SK-N-SH treated with all-trans-retinoic acid at 6 μM for 48 hours (cell line): Measurements from ENCODE around the gene UBQLNL.

Experiments
- ATAC-seq: fragments of 200-7000 bp; cut with Tn5 transposase; 3 replicates; pipeline ENCODE4 v1.9.1; 2020; ENCODE audit warnings: mild to moderate bottlenecking, moderate library complexity
- ARNTL ChIP-seq: fragments of 450-650 bp; formaldehyde crosslinking; IDR thresholded peaks from 2 replicates; pipeline ENCODE4 v1.5.0; 2020; ENCODE audit warnings: low read depth, mild to moderate bottlenecking, moderate library complexity, borderline replicate concordance
- BACH2 ChIP-seq: fragments of 250-450 bp; sonication (Bioruptor Pico); IDR thresholded peaks from 2 replicates; pipeline ENCODE4 v1.9.0; 2021; ENCODE audit warnings: mild to moderate bottlenecking, borderline replicate concordance
- CSDC2 ChIP-seq: fragments of 250-450 bp; sonication (Bioruptor Pico); IDR thresholded peaks from 2 replicates; pipeline ENCODE4 v1.5.0; 2020; ENCODE audit warnings: mild to moderate bottlenecking, moderate library complexity
- ESRRG ChIP-seq: fragments of 250-450 bp; sonication (Bioruptor Pico); IDR thresholded peaks from 2 replicates; pipeline ENCODE4 v1.6.1; 2021; ENCODE audit warnings: mild to moderate bottlenecking
- GLIS3 ChIP-seq: fragments of 250-450 bp; sonication (Bioruptor Pico); IDR thresholded peaks from 2 replicates; pipeline ENCODE4 v1.5.0; 2020; ENCODE audit warnings: mild to moderate bottlenecking, moderate library complexity
- ISL1 ChIP-seq: fragments of 250-450 bp; sonication (Bioruptor Pico); IDR thresholded peaks from 2 replicates; pipeline ENCODE4 v2.1.2; 2022; ENCODE audit warnings: mild to moderate bottlenecking, moderate library complexity
- OSR1 ChIP-seq: fragments of 250-450 bp; sonication (Bioruptor Pico); IDR thresholded peaks from 2 replicates; pipeline ENCODE4 v1.8.0; 2022; ENCODE audit warnings: moderate library complexity, mild to moderate bottlenecking, inconsistent platforms
- PATZ1 ChIP-seq: fragments of 250-450 bp; sonication (Bioruptor Pico); IDR thresholded peaks from 2 replicates; pipeline ENCODE4 v1.8.0; 2020; ENCODE audit warnings: mild to moderate bottlenecking, moderate library complexity, borderline replicate concordance
- PPARA ChIP-seq: fragments of 250-450 bp; sonication (Bioruptor Pico); IDR thresholded peaks from 2 replicates; pipeline ENCODE4 v1.5.0; 2020; ENCODE audit warnings: mild to moderate bottlenecking, borderline replicate concordance
- RARB ChIP-seq: fragments of 250-450 bp; sonication (Bioruptor Pico); IDR thresholded peaks from 2 replicates; pipeline ENCODE4 v1.8.0; 2021; ENCODE audit warnings: mild to moderate bottlenecking, moderate library complexity
- SNAI2 ChIP-seq: fragments of 250-450 bp; sonication (Bioruptor Pico); IDR thresholded peaks from 2 replicates; pipeline ENCODE4 v1.5.0; 2020; ENCODE audit warnings: mild to moderate bottlenecking, moderate library complexity
- TCF4 ChIP-seq: fragments of 250-450 bp; sonication (Bioruptor Pico); IDR thresholded peaks from 2 replicates; pipeline ENCODE4 v1.8.0; 2021; ENCODE audit warnings: mild to moderate bottlenecking, moderate library complexity, borderline replicate concordance
- TOX ChIP-seq: fragments of 250-450 bp; sonication (Bioruptor Pico); IDR thresholded peaks from 2 replicates; pipeline ENCODE4 v1.8.0; 2021; ENCODE audit warnings: mild to moderate bottlenecking, moderate library complexity, borderline replicate concordance
- TSHZ2 ChIP-seq: fragments of 250-450 bp; sonication (Bioruptor Pico); IDR thresholded peaks from 2 replicates; pipeline ENCODE4 v1.5.0; 2020; ENCODE audit warnings: mild to moderate bottlenecking, moderate library complexity
- ZC3H10 ChIP-seq: fragments of 250-450 bp; sonication (Bioruptor Pico); IDR thresholded peaks from 2 replicates; pipeline ENCODE4 v1.5.1; 2021; ENCODE audit warnings: mild to moderate bottlenecking, moderate library complexity
- ZFP3 ChIP-seq: fragments of 250-450 bp; sonication (Bioruptor Pico); IDR thresholded peaks from 2 replicates; pipeline ENCODE4 v1.5.0; 2020; ENCODE audit warnings: mild to moderate bottlenecking, moderate library complexity
- ZFP30 ChIP-seq: fragments of 450-650 bp; formaldehyde crosslinking; IDR thresholded peaks from 2 replicates; pipeline ENCODE4 v1.5.0; 2022; ENCODE audit warnings: mild to moderate bottlenecking, moderate library complexity
- ZNF565 ChIP-seq: fragments of 450-650 bp; formaldehyde crosslinking; conservative IDR thresholded peaks from 2 replicates; pipeline ENCODE4 v1.5.0; 2020; ENCODE audit warnings: low read depth, mild to moderate bottlenecking, moderate library complexity
- ZNF70 ChIP-seq: fragments of 450-650 bp; formaldehyde crosslinking; IDR thresholded peaks from 2 replicates; pipeline ENCODE4 v1.5.0; 2020; ENCODE audit warnings: mild to moderate bottlenecking, moderate library complexity
- ZNF8 ChIP-seq: fragments of 450-650 bp; formaldehyde crosslinking; IDR thresholded peaks from 2 replicates; pipeline ENCODE4 v1.5.0; 2020; ENCODE audit warnings: mild to moderate bottlenecking, moderate library complexity
- TF ChIP-seq, protein P1 (sequence below): fragments of 250-450 bp; sonication (Bioruptor Pico); IDR thresholded peaks from 2 replicates; pipeline ENCODE4 v1.5.1; 2021; ENCODE audit warnings: mild to moderate bottlenecking, moderate library complexity
- TF ChIP-seq, protein P2 (sequence below): fragments of 250-450 bp; sonication (Bioruptor Pico); IDR thresholded peaks from 2 replicates; pipeline ENCODE4 v1.8.0; 2021; ENCODE audit warnings: low read depth, mild to moderate bottlenecking, moderate library complexity, borderline replicate concordance

UBQLNL gene

GRCh38 chr11:5546457-5546856, 30.0 kb upstream of the UBQLNL start:
- ATAC-seq, result no peak
- TF ChIP-seq ZC3H10 (CRISPR knock-in tag) (no peak), RARB (CRISPR knock-in tag) (no peak), TCF4 (CRISPR knock-in tag) (no peak), PPARA (no peak), TOX (CRISPR knock-in tag) (no peak), ZNF70 (CRISPR knock-in tag) (no peak), ZFP30 (no peak), GLIS3 (CRISPR knock-in tag) (no peak), CSDC2 (CRISPR knock-in tag) (no peak), ZNF565 (no peak), ARNTL (no peak), ZFP3 (CRISPR knock-in tag) (no peak)
- TF ChIP-seq, protein P1, sequence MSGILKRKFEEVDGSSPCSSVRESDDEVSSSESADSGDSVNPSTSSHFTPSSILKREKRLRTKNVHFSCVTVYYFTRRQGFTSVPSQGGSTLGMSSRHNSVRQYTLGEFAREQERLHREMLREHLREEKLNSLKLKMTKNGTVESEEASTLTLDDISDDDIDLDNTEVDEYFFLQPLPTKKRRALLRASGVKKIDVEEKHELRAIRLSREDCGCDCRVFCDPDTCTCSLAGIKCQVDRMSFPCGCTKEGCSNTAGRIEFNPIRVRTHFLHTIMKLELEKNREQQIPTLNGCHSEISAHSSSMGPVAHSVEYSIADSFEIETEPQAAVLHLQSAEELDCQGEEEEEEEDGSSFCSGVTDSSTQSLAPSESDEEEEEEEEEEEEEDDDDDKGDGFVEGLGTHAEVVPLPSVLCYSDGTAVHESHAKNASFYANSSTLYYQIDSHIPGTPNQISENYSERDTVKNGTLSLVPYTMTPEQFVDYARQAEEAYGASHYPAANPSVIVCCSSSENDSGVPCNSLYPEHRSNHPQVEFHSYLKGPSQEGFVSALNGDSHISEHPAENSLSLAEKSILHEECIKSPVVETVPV (CRISPR knock-in tag), result no peak
- TF ChIP-seq, protein P2, sequence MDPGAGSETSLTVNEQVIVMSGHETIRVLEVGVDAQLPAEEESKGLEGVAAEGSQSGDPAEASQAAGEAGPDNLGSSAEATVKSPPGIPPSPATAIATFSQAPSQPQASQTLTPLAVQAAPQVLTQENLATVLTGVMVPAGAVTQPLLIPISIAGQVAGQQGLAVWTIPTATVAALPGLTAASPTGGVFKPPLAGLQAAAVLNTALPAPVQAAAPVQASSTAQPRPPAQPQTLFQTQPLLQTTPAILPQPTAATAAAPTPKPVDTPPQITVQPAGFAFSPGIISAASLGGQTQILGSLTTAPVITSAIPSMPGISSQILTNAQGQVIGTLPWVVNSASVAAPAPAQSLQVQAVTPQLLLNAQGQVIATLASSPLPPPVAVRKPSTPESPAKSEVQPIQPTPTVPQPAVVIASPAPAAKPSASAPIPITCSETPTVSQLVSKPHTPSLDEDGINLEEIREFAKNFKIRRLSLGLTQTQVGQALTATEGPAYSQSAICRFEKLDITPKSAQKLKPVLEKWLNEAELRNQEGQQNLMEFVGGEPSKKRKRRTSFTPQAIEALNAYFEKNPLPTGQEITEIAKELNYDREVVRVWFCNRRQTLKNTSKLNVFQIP (CRISPR knock-in tag), result no peak

- no peak for ATAC-seq
- TF ChIP-seq OSR1 (CRISPR knock-in tag) (no peak), GLIS3 (CRISPR knock-in tag) (no peak), ZNF565 (no peak)
Measured at GRCh38 chr11:5541427-5541826, 24.9 kb upstream of the UBQLNL start.

DNA sequence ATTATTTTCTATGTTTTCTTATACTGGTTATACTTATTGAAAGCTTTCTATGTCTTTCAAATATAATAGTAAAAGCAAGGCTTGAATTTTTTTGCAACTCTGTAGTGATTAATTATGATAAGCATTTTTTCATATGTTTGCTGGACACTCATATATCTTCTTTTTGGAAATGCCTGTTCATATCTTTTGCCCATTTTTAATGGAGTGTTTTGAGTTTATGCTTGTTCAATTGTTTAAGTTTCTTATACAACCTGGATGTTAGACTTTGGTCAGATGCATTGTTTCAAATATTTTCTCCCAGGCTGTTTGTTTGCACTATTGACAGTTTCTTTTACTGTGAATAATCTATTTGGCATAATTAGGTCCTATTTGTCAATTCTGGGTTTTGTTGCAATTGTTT, 20.0 kb upstream of the UBQLNL start:
- TF ChIP-seq ESRRG (no peak), ZNF70 (CRISPR knock-in tag) (no peak), ZC3H10 (CRISPR knock-in tag) (no peak), RARB (CRISPR knock-in tag) (no peak), PPARA (no peak), TOX (CRISPR knock-in tag) (no peak)
- ATAC-seq, result no peak

- no peak for ATAC-seq
- TF ChIP-seq ISL1 (CRISPR knock-in tag), result no peak
- TF ChIP-seq ZNF8, result no peak
- no peak for TF ChIP-seq ESRRG
- no peak for TF ChIP-seq ZNF70 (CRISPR knock-in tag)
- no peak for TF ChIP-seq BACH2 (CRISPR knock-in tag)
- no peak for TF ChIP-seq ZC3H10 (CRISPR knock-in tag)
- TF ChIP-seq ZFP3 (CRISPR knock-in tag), result no peak
- no peak for TF ChIP-seq SNAI2 (CRISPR knock-in tag)
- TF ChIP-seq PATZ1, result no peak
- TF ChIP-seq TCF4 (CRISPR knock-in tag), result no peak
- TF ChIP-seq, all 23 proteins: peak for 0
Measured at GRCh38 chr11:5534046-5534445, 17.5 kb upstream of the UBQLNL start.

DNA sequence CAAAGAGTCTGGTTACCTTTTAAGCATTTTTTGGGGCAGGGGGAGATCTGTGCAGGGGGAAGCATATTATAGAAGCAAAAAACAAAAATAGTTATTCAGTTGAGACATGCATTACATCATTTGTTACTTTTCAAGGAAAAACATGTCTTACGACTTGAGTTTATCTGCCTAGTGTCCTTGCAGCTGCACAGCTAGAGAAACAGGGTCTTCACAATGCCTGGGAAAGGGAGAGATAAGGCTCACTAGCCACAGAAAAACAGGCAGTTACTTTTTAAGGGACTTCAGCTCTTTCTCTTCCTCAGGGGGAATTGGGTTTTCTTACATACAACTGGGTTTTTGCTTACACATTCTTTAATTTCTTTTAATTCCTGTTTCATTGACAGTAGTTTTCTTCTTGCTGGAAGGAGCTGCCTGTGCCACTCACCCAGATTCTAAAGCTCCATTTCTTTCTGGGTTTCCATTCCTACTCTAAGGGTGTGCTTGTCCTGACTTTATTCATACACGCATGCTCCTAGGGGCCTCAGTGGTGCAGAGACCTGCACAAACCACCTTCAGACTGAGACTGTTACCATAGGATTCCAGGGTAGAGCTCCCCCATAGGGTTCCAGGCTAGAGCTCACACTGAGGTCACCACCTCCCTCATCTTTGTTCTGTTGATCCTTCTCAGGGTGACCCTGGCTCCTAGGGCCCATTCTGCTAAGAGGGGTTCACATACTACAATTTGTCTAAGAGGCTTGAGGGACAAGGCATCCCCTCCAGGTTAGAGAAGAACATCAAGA, 14.7 kb upstream of the UBQLNL start:
- no peak for ATAC-seq

More for the DNA sequence above, 14.7 kb upstream of the UBQLNL start:
- TF ChIP-seq ZNF565, result no peak
- no peak for TF ChIP-seq OSR1 (CRISPR knock-in tag)
- TF ChIP-seq PATZ1, result no peak
- TF ChIP-seq BACH2 (CRISPR knock-in tag), result no peak
- no peak for TF ChIP-seq ARNTL
- no peak for TF ChIP-seq TSHZ2
